Measurements from ENCODE around the gene CSDE1.

Gene CSDE1

GRCh38 chr1:114753143-114753542 lies 4.6 kb downstream of the CSDE1 start:
- Histone ChIP-seq H3K79me2 (ENCODE audit: insufficient read depth, low read length) (peaks cover 97% of the 10 kb centered on the region), H3K4me2 (ENCODE audit: insufficient read depth, low read length) (peak overlapping the region; percentile 10), H3K36me3 (ENCODE audit: insufficient read depth, low read length) (peaks cover 54% of the 10 kb centered on the region), H2AFZ (ENCODE audit: low read depth, low read length) (no peak overlapping the region), H4K20me1 (ENCODE audit: insufficient read depth, low read length) (peaks cover 91% of the 10 kb centered on the region), H3K27me3 (ENCODE audit: insufficient read depth, low read length, poor library complexity) (no peaks in the 10 kb centered on the region), H3K9me3 (ENCODE audit: insufficient read depth, low read length, severe bottlenecking) (no peaks in the 10 kb centered on the region), H3K4me1 (ENCODE audit: insufficient read depth, low read length) (peaks cover 49% of the 10 kb centered on the region), H3K4me3 (ENCODE audit: low read depth in 1 of 2, low read length in 2 of 2) (no peak overlapping the region), H3K27ac (ENCODE audit: low read length) (no peak overlapping the region), H3K9ac (ENCODE audit: low read depth, low read length) (no peak overlapping the region)
- DNase-seq (no peak), ATAC-seq (ENCODE audit: insufficient read depth, low read depth) (no peak)
- no peak for TF ChIP-seq EZH2 (IDR thresholded peaks at IDR 0.05; ENCODE audit: borderline replicate concordance, low read depth, low read length, severe bottlenecking)
- no peak for TF ChIP-seq CTCF (IDR thresholded peaks at IDR 0.05; ENCODE audit: borderline replicate concordance, extremely low read depth, low read length, poor library complexity, severe bottlenecking)

GRCh38 chr1:114750780-114751179 lies 7.0 kb downstream of the CSDE1 start:
- H3K4me3 ChIP-seq (ENCODE audit: low read depth in 1 of 2, low read length in 2 of 2), result no peak overlapping the region
- ATAC-seq (ENCODE audit: insufficient read depth, low read depth) (no peak), DNase-seq (no peak)
- H3K27ac ChIP-seq (ENCODE audit: low read length), result no peak overlapping the region
- H4K20me1 ChIP-seq (ENCODE audit: insufficient read depth, low read length), result peaks cover 96% of the 10 kb centered on the region
- H3K9ac ChIP-seq (ENCODE audit: low read depth, low read length), result no peak overlapping the region
- no peak overlapping the region for H2AFZ ChIP-seq (ENCODE audit: low read depth, low read length)
- peaks cover 100% of the 10 kb centered on the region for H3K79me2 ChIP-seq (ENCODE audit: insufficient read depth, low read length)
- TF ChIP-seq CTCF (IDR thresholded peaks at IDR 0.05; ENCODE audit: borderline replicate concordance, extremely low read depth, low read length, poor library complexity, severe bottlenecking), result no peak
- no peak for TF ChIP-seq EZH2 (IDR thresholded peaks at IDR 0.05; ENCODE audit: borderline replicate concordance, low read depth, low read length, severe bottlenecking)
- H3K4me2 ChIP-seq (ENCODE audit: insufficient read depth, low read length), result peak overlapping the region; percentile 35; the same call in 1 of the 2 replicates
- H3K9me3 ChIP-seq (ENCODE audit: insufficient read depth, low read length, severe bottlenecking), result no peaks in the 10 kb centered on the region
- H3K36me3 ChIP-seq (ENCODE audit: insufficient read depth, low read length), result peaks cover 65% of the 10 kb centered on the region
- peaks cover 37% of the 10 kb centered on the region for H3K4me1 ChIP-seq (ENCODE audit: insufficient read depth, low read length)
- no peaks in the 10 kb centered on the region for H3K27me3 ChIP-seq (ENCODE audit: insufficient read depth, low read length, poor library complexity)

- Histone ChIP-seq H4K20me1 (ENCODE audit: insufficient read depth, low read length) (peaks cover 96% of the 10 kb centered on the region), H3K4me2 (ENCODE audit: insufficient read depth, low read length) (0 out of 2 replicates have a peak overlapping the region, but pooled peaks have one; percentile 1), H3K79me2 (ENCODE audit: insufficient read depth, low read length) (peaks cover 100% of the 10 kb centered on the region), H3K9ac (ENCODE audit: low read depth, low read length) (no peak overlapping the region), H3K4me3 (ENCODE audit: low read depth in 1 of 2, low read length in 2 of 2) (no peak overlapping the region), H2AFZ (ENCODE audit: low read depth, low read length) (no peak overlapping the region), H3K27me3 (ENCODE audit: insufficient read depth, low read length, poor library complexity) (no peaks in the 10 kb centered on the region), H3K9me3 (ENCODE audit: insufficient read depth, low read length, severe bottlenecking) (no peaks in the 10 kb centered on the region), H3K27ac (ENCODE audit: low read length) (no peak overlapping the region), H3K4me1 (ENCODE audit: insufficient read depth, low read length) (peaks cover 27% of the 10 kb centered on the region), H3K36me3 (ENCODE audit: insufficient read depth, low read length) (peaks cover 74% of the 10 kb centered on the region)
- no peak for TF ChIP-seq EZH2 (IDR thresholded peaks at IDR 0.05; ENCODE audit: borderline replicate concordance, low read depth, low read length, severe bottlenecking)
- TF ChIP-seq CTCF (IDR thresholded peaks at IDR 0.05; ENCODE audit: borderline replicate concordance, extremely low read depth, low read length, poor library complexity, severe bottlenecking), result no peak
- ATAC-seq (ENCODE audit: insufficient read depth, low read depth) (no peak), DNase-seq (no peak)
These were observed 7.9 kb downstream of the CSDE1 start for GRCh38 chr1:114749835-114750234.

Measured in DND-41 (cell line).